Breast epithelium (tissue), 3 donors: ENCODE data around the gene BAX.

Source experiments
- POLR2A ChIP-seq: fragments of 450-650 bp; IDR thresholded peaks from one replicate; pipeline ENCODE4 v1.6.1; 2016; ENCODE audit warnings: antibody characterized with exemption, mild to moderate bottlenecking, moderate library complexity
- POLR2AphosphoS5 ChIP-seq, 3 donors: sonication (generic); formaldehyde crosslinking; IDR thresholded peaks; one replicate each; pipeline ENCODE4 v1.6.1; 2017; ENCODE audit warnings: antibody characterized with exemption in 3 of 3
- TF ChIP-seq, protein P1 (sequence below), 3 donors: fragments of 450-650 bp; IDR thresholded peaks; one replicate each; pipeline ENCODE4 v1.5.1; 2016 to 2017; ENCODE audit warnings: antibody characterized with exemption in 3 of 3, mild to moderate bottlenecking in 3 of 3, moderate library complexity in 3 of 3

- TF ChIP-seq POLR2A (no peak), POLR2AphosphoS5 (IDR thresholded peaks at IDR 0.05) (no peak)
- TF ChIP-seq, protein P1, sequence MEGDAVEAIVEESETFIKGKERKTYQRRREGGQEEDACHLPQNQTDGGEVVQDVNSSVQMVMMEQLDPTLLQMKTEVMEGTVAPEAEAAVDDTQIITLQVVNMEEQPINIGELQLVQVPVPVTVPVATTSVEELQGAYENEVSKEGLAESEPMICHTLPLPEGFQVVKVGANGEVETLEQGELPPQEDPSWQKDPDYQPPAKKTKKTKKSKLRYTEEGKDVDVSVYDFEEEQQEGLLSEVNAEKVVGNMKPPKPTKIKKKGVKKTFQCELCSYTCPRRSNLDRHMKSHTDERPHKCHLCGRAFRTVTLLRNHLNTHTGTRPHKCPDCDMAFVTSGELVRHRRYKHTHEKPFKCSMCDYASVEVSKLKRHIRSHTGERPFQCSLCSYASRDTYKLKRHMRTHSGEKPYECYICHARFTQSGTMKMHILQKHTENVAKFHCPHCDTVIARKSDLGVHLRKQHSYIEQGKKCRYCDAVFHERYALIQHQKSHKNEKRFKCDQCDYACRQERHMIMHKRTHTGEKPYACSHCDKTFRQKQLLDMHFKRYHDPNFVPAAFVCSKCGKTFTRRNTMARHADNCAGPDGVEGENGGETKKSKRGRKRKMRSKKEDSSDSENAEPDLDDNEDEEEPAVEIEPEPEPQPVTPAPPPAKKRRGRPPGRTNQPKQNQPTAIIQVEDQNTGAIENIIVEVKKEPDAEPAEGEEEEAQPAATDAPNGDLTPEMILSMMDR (IDR thresholded peaks at IDR 0.05), result no peak
Observed at GRCh38 chr19:48946463-48947257, 8.0 kb upstream of the BAX start.
